ENCODE data around the gene CEP295NL.
"Not testable (repeated sequence)": the region's sequence is repeated elsewhere in the genome, so short reads cannot be mapped to it uniquely, and the experiment has no call there.

Gene CEP295NL

GRCh38 chr17:78888941-78889518 lies 14.0 kb downstream of the CEP295NL start:
- no peak for DNase-seq (ENCODE audit: low spot score)

GRCh38 chr17:78886954-78887353 lies 16.0 kb downstream of the CEP295NL start:
- no peak for DNase-seq (ENCODE audit: low spot score)

DNA sequence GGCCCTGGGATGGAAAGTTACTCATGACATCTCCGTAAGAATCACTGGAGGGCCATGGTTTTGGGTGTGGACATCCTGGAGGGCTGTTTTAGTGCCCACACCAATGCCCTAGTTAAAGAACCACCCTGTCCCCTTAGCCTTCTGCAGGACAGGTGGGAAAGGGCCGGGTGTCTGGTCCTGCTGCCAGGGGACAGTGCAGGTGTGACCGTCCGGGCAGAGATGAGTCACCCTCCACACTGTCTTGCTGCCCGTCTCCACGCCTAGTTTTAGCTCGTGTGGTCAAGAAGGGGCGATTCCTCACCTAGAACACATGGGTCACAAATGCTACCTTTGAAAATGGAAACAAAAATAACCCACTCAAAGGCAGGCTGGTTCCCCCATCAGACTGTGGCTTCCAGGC lies 17.0 kb downstream of the CEP295NL start:
- DNase-seq (ENCODE audit: low spot score): no peak

- no peak for DNase-seq (ENCODE audit: low spot score)
These were observed 17.9 kb downstream of the CEP295NL start for GRCh38 chr17:78884876-78885667.

- peak; percentile 87 for DNase-seq (ENCODE audit: low spot score)
These were observed 18.7 kb downstream of the CEP295NL start for GRCh38 chr17:78884148-78884825.

DNA sequence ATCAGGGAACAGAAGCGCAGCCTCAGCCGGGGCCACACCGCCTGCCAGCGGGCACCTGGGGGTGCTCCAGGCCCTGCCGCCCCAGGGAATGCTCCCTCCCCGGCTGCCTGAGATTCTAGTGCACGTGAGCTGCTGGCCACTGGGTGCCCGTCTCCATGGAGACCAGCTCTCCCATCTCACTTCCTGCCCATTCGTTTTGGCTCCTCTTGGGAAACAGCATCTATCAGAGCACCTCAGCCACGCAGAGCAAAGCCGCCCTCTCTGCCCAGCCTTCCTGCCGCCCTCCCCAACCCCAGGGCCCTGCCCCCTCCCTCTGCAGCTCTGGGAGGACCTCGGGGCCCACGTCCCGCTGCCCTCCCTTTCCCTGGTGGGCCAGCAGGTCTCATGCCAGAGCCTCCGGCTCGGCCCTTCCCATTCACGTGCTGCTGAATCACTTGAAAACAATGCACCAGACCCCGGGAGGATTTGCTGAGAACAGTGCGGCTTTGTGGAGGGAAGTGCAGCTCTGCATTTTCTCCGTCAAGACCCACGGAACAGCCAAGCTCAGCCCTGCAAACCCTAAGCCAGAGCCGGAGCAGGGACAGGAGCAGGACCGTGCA lies 19.4 kb downstream of the CEP295NL start:
- DNase-seq (ENCODE audit: low spot score): peak; percentile 94

DNA sequence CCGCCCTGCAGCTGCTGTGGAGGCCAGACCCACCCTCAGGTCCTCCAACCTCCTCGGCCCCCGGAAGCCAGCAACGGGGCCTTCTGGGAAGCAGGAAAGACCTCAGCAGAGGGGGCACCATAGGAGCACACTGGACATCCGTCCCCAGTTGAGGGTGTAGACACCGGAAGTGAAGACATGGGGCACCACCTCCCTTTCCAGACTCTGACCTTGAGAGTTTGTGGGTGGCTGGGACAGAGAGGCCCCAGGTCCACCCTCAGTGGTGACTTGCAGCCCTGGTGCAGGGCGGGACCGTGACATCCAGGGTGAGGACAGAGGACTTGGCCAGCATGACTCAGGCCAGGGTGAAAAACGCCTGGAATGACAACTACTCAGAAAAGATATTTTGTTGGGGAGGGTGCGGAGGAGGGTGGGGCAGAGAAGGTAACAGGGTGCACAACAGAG lies 19.9 kb downstream of the CEP295NL start:
- DNase-seq (ENCODE audit: low spot score): no peak

- no peak for DNase-seq (ENCODE audit: low spot score)
These were observed 20.4 kb downstream of the CEP295NL start for GRCh38 chr17:78882540-78883088.

- DNase-seq (ENCODE audit: low spot score): no peak
These were observed 23.3 kb downstream of the CEP295NL start for GRCh38 chr17:78879635-78880186.

GRCh38 chr17:78878871-78879527 lies 24.0 kb downstream of the CEP295NL start:
- DNase-seq (ENCODE audit: low spot score): no peak

GRCh38 chr17:78878261-78878660 lies 24.7 kb downstream of the CEP295NL start:
- DNase-seq (ENCODE audit: low spot score): no peak

DNA sequence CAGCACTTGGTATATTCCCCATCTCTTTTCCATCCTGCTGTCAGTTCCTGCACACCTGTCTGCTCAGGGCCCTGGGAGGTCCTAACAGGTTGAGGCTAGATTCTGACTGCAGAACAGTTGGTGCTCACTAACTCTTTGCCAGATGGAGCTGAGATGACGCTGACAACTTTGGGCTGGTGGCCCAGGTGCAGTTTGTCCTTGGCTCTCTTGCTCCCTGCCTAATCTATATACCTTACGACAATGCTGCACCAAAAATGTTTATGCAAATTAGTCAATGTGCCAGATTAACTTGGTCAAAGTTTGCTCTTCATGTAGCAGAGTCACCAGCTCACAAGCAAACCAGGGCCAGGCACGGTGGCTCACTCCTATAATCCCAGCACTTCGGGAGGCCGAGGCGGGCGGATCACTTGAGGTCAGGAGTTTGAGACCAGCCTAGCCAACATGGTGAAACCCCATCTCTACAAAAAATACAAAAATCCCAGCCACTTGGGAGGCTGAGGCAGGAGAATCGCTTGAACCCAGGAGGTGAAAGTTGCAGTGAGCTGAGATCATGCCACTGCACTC lies 26.0 kb downstream of the CEP295NL start:
- not testable (repeated sequence) for DNase-seq (ENCODE audit: low spot score)

DNA sequence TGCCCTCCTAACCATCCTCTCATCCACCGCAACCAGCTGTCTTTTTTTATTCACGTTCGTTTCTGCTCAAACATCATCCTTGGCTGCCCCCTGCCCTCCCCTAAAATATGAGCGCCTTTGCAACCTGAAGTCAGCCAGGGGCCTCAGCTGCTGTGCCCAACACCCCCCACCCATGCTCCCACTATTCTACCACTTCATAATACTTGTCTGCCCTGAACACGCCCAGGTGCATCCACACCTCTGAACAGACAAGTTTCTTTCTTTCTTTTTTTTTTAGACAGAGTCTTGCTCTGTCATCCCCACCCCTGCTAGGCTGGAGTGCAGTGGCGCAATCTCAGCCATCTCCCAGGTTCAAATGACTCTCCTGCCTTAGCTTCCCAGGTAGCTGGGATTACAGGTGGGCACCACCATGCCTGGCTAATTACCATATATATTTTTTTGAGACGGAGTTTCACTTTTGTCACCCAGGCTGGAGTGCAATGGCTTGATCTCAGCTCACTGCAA lies 26.9 kb downstream of the CEP295NL start:
- no peak for DNase-seq (ENCODE audit: low spot score)

DNA sequence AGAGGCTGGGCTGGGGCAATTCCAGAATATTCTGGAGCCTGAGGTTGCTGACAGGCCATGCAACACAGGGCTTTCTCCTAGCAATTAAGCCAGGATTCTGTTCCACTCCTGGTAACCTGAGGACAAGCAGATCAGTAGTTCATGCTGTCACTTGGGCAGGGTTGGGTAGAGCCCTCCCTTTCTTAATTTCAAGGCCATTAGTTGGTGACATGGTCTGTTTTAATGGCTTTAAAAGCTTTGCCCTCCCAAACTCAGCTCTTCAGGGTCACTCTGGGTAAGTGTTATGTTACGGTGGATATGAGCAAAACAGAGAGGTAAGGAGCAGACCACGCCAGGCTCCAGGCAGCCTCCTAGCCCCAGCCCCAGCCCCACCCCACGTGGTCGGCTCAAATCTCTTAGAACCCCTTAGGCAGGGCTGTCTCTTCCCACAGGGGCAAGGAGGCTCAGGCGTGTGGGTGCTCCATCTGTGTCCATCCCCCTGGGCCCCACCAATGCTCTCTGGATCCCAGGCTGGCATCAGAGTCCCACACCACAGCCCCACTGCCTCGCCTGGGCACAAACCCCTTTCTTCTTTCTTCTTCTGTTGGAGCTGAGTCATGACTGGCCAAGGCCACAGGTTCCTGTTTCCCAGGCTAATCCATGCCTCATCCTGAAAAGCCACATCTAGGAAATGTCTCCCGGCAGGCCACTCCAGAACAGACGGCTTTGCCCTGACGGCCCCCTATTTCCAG lies 27.5 kb downstream of the CEP295NL start:
- no peak for DNase-seq (ENCODE audit: low spot score)

- DNase-seq (ENCODE audit: low spot score): peak; percentile 84
These were observed 29.3 kb downstream of the CEP295NL start for GRCh38 chr17:78873519-78874340.

DNA sequence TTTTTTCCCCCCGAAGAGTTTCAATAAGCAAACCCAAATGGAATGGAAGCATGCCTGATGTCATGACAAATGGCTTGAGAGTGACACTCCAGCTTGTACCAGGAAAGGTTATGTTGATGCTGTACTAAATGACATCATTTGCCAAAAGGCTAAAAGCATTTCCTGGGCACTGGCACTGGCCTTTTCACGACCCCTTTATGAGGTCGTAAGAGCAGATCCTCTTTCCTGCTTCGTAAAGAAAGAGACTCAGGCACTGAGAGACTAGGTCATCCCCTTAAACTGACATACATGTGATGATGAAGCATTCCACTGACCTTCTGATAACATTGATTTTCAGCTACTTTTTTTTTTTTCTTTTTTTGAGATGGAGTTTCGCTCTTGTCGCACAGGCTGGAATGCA lies 30.5 kb downstream of the CEP295NL start:
- no peak for DNase-seq (ENCODE audit: low spot score)

DNA sequence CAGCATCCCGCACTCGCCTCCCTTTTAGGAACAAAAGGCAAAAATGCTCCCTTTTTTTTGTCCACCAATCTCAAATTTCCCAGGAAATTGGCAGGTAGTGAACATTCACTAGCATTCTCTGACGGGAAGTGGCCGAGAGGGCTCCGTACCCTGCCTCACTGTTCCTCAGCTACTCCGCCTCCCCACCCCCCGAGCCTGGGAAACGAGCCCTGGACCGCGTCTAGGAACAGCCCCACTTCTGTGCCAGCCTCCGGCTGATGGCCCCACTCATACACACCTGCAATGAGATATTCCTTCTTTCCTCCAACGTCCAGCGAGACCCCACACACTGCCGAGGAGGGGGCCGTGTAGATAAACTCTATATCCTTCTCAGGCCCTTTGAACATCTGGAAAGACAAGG lies 32.4 kb downstream of the CEP295NL start:
- no peak for DNase-seq (ENCODE audit: low spot score)

GRCh38 chr17:78868391-78868790 lies 34.6 kb downstream of the CEP295NL start:
- DNase-seq (ENCODE audit: low spot score): no peak

- not testable (repeated sequence) for DNase-seq (ENCODE audit: low spot score)
These were observed 36.0 kb downstream of the CEP295NL start for GRCh38 chr17:78867046-78867445.

All from Ammon's horn (tissue), 1 donor.